Measurements from ENCODE around the gene MYBBP1A. TPM values are rescaled to one million over a fixed set of nuclear protein-coding genes. Genes with fewer than 3 reads are reported as not detected.

Gene MYBBP1A
- total and polyA plus RNA-seq, 2 of the 13 experiments (the other 11 are each of a cell fraction or from before 2014, with no cell fraction given): 18.6 to 54.8 TPM

DNA sequence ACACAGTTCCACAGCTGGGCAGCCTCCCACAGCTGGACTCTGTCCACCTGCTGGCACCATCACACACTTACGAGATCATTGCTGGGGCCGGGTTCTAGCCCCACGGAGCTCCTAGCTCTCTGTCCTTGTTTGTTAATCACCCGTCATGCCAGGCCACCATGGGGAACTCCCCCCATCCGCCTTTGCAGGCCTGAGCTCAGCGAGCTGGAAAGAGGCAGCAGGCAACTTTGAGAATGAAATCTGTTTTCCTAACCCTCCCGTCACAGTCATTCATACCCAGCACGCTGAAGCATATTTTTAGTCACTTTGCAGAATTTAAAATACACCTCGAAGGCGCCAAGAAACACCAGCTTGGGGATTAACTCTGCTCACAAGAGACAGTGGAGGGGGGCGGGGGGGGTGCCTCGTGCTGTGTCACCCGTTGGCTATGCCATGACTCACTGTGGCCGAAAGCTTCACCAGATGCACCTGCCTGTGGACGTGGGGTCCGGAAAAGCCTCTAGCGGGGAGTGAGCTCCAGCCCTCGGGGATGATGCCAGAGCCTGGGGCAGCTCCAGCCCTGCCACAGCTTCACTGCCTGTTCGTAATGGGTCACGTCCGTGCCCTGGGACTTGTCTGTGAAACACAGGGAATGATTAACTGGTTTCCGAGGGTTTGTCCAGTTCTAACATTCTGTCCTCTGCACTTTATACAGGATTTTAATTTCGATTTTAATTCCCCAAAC is 57.9 kb downstream of the MYBBP1A start:
- no peak for DNase-seq (ENCODE audit: low spot score)
- Histone ChIP-seq H3K4me2 (ENCODE audit: low read depth, low read length) (no peak overlapping the region), H3K9ac (ENCODE audit: insufficient read depth, low read depth, low read length) (no peak overlapping the region), H3K4me1 (ENCODE audit: insufficient read depth, low read length) (peaks cover 22% of the 10 kb centered on the region), H3K27me3 (ENCODE audit: control insufficient read depth in 1 of 2, insufficient read depth in 2 of 2, low read length in 2 of 2) (peaks cover 0 to 48% of the 10 kb centered on the region in 2 experiments), H2AFZ (ENCODE audit: low read length) (no peak overlapping the region), H3K79me2 (ENCODE audit: insufficient read depth, low read length) (no peaks in the 10 kb centered on the region), H4K20me1 (ENCODE audit: insufficient read depth, low read length) (no peaks in the 10 kb centered on the region), H3K36me3 (replicated peaks in 1 of 2; ENCODE audit: control insufficient read depth in 1 of 2, insufficient read depth in 2 of 2, low read length in 2 of 2) (no peaks in the 10 kb centered on the region), H3K4me3 (replicated peaks in 1 of 3; ENCODE audit: insufficient read depth in 1 of 3, low read depth in 2 of 3, low read length in 3 of 3) (no peak overlapping the region), H3K27ac (ENCODE audit: extremely low read length, insufficient read depth, low read length) (no peak overlapping the region), H3K9me3 (ENCODE audit: low read length) (no peaks in the 10 kb centered on the region)
- no peak for ATAC-seq
- ChIA-PET POLR2A (no interaction called here), CTCF (ENCODE audit: low intra/inter-chr PET ratio, low total read pairs) (no interaction called here)
- WGBS (ENCODE audit: low lambda C conversion rate): 14% methylated on average over 15 of the region's 23 CpGs
- no TSS peak for BruUV-seq (replicated peaks)
- FAIRE-seq: no peak
- intact Hi-C loops (cut with micrococcal nuclease; ENCODE audit: unreplicated experiment) (no loop called here), in situ Hi-C loops (cut with HindIII; ENCODE audit: extremely low pct_ligation_motif_present, low pct_unique_long_range_greater_than_20kb) (no loop called here)
- TF ChIP-seq JDP2 (CRISPR knock-in tag; IDR thresholded peaks at IDR 0.05; ENCODE audit: borderline replicate concordance): no peak
- no peak for TF ChIP-seq SSRP1 (CRISPR knock-in tag; IDR thresholded peaks at IDR 0.05)
- TF ChIP-seq DPF2 (CRISPR knock-in tag; IDR thresholded peaks at IDR 0.05; ENCODE audit: borderline replicate concordance, low read depth): no peak
- TF ChIP-seq, protein P1, sequence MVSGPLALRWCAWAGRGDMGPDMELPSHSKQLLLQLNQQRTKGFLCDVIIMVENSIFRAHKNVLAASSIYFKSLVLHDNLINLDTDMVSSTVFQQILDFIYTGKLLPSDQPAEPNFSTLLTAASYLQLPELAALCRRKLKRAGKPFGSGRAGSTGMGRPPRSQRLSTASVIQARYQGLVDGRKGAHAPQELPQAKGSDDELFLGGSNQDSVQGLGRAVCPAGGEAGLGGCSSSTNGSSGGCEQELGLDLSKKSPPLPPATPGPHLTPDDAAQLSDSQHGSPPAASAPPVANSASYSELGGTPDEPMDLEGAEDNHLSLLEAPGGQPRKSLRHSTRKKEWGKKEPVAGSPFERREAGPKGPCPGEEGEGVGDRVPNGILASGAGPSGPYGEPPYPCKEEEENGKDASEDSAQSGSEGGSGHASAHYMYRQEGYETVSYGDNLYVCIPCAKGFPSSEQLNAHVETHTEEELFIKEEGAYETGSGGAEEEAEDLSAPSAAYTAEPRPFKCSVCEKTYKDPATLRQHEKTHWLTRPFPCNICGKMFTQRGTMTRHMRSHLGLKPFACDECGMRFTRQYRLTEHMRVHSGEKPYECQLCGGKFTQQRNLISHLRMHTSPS (CRISPR knock-in tag; IDR thresholded peaks at IDR 0.05; ENCODE audit: low read depth): no peak
- TF ChIP-seq ZBTB20 (CRISPR knock-in tag; IDR thresholded peaks at IDR 0.05; ENCODE audit: borderline replicate concordance, low read depth): no peak
- TF ChIP-seq, protein P2, sequence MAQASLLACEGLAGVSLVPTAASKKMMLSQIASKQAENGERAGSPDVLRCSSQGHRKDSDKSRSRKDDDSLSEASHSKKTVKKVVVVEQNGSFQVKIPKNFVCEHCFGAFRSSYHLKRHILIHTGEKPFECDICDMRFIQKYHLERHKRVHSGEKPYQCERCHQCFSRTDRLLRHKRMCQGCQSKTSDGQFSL (CRISPR knock-in tag; IDR thresholded peaks at IDR 0.05): no peak
- TF ChIP-seq ZNF441 (CRISPR knock-in tag; IDR thresholded peaks at IDR 0.05; ENCODE audit: borderline replicate concordance): no peak
- TF ChIP-seq CENPT (CRISPR knock-in tag; IDR thresholded peaks at IDR 0.05; ENCODE audit: low read depth): no peak
- TF ChIP-seq SRF (IDR thresholded peaks at IDR 0.05; ENCODE audit: low read depth, low read length): no peak
